GM12878 (cell line): ENCODE results near the gene COPZ1. TPM values are rescaled to one million over a fixed set of nuclear protein-coding genes. Genes with fewer than 3 reads are reported as not detected.

Experiments
- BCLAF1 ChIP-seq: fragments of 450-650 bp; IDR thresholded peaks from 2 replicates; pipeline ENCODE4 v1.6.1; 2017; ENCODE audit warnings: antibody characterized with exemption, mild to moderate bottlenecking, moderate library complexity
- EGR1 ChIP-seq, 2 experiments: IDR thresholded peaks; 1 replicate in 1 of 2; 2 replicates in 1 of 2; pipeline ENCODE4 v1.6.1; 2011 to 2012; ENCODE audit warnings: low read depth in 2 of 2, low read length in 2 of 2, borderline replicate concordance in 1 of 2, mild to moderate bottlenecking in 1 of 2, moderate library complexity in 1 of 2
- PBX3 ChIP-seq: IDR thresholded peaks from 2 replicates; pipeline ENCODE4 v1.6.1; 2011; ENCODE audit warnings: mild to moderate bottlenecking, low read depth, low read length, moderate library complexity; ENCODE audit not compliant: insufficient replicate concordance
- REST ChIP-seq: IDR thresholded peaks from 2 replicates; pipeline ENCODE4 v1.6.1; 2012; ENCODE audit warnings: mild to moderate bottlenecking, low read depth, low read length
- TAF1 ChIP-seq: IDR thresholded peaks from 2 replicates; pipeline ENCODE4 v1.6.1; 2011; ENCODE audit warnings: mild to moderate bottlenecking, low read depth, low read length, borderline replicate concordance
- TCF3 ChIP-seq: IDR thresholded peaks from 2 replicates; pipeline ENCODE4 v1.6.1; 2012; ENCODE audit warnings: low read depth, mild to moderate bottlenecking, low read length, borderline replicate concordance; ENCODE audit not compliant: insufficient read depth
- polyA plus RNA-seq, 11 experiments: library from polyadenylated mRNA; depleted of rRNA in 4 of 11; unstranded in 6 of 11; stranded (reverse) in 5 of 11; fragments of >200 nt; fragmentation: Nextera tagmentation in 4 of 11; fragmentation: Illumina TruSeq in 1 of 11; extraction: Ambion mirVana in 4 of 11; extraction: Trizol in 1 of 11; gene quantifications; 1 replicate in 1 of 11; 2 replicates in 10 of 11; pipeline versions ENCODE4 v1.2.1 to v1.2.3, GENCODE V29; 2011 to 2016; ENCODE audit warnings: inconsistent platforms in 2 of 11, missing spikeins in 2 of 11, low read depth in 1 of 11
- total RNA-seq, 4 experiments: library from RNA; depleted of rRNA in 3 of 4; stranded (reverse); fragments of >200 nt in 3 of 4; fragmentation: Illumina TruSeq in 1 of 4; extraction: Trizol in 1 of 4; gene quantifications; 2 replicates each; pipeline versions ENCODE4 v1.2.1 to v1.2.3, GENCODE V29; 2013 to 2021

COPZ1 gene
- total and polyA plus RNA-seq, 10 of the 15 experiments (the other 5 are each of a cell fraction or from before 2014, with no cell fraction given), result 112 to 378 (median 184) TPM

- TF ChIP-seq BCLAF1, result no peak
- no peak for TF ChIP-seq PBX3
- no peak for TF ChIP-seq TAF1
- TF ChIP-seq REST, result no peak
- TF ChIP-seq TCF3, result no peak
- no peak for TF ChIP-seq EGR1 (IDR thresholded peaks at IDR 0.05; ENCODE audit: borderline replicate concordance in 1 of 2, low read depth in 2 of 2, low read length in 2 of 2)
Observed at GRCh38 chr12:54389607-54390175, 64.8 kb downstream of the COPZ1 start (continued).
